ENCODE data around the gene FGF5.
"Not testable (repeated sequence)": the region's sequence is repeated elsewhere in the genome, so short reads cannot be mapped to it uniquely, and the experiment has no call there.

FGF5 gene, protein sequence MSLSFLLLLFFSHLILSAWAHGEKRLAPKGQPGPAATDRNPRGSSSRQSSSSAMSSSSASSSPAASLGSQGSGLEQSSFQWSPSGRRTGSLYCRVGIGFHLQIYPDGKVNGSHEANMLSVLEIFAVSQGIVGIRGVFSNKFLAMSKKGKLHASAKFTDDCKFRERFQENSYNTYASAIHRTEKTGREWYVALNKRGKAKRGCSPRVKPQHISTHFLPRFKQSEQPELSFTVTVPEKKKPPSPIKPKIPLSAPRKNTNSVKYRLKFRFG

GRCh38 chr4:80266253-80266901, at the start of gene FGF5:
FGF5 (plus strand) TSS chr4:80266664; CDS start chr4:80266825, 161 bp downstream.
- DNase-seq: peak; percentile 16 to 42

DNA sequence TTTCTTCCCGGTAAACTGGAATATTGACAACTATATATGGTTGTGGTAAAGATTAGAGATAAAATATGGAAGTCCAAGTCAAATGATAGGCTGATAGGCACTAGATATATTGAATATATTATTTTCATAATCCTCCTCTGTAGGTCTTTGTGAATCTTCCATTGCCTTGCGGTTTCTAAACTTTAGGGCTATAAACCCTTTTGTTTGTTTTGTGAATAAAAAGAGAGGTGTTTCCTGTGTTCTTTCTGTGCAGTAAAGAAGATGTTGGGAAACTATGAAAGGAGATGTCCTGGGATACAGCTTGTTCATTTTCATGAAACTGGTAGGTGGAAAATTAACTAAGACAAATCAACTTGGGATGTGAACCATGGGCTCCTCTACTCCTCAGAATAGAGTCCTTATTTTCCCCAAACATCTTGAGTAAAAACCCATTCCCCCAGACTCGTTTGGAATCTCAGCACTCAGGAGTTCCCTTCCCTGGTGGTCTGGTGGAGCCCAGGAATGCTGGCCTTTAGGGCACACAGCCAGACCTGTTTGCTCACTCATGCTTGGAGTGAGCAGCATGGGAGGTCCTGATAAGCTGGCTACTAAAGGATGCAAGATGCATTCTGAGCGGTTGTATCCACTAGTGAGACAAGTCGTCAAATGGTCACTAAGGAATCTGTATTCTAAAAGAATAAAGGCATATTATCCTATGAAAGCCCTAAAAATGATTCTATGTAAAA, 47.0 kb upstream of the FGF5 start:
- no peak for DNase-seq

- DNase-seq: no peak
Measured at GRCh38 chr4:80220711-80221110, 45.8 kb upstream of the FGF5 start.

- DNase-seq: peak in 1 of 2 experiments; percentile 17
Measured at GRCh38 chr4:80221161-80221560, 45.3 kb upstream of the FGF5 start.

DNA sequence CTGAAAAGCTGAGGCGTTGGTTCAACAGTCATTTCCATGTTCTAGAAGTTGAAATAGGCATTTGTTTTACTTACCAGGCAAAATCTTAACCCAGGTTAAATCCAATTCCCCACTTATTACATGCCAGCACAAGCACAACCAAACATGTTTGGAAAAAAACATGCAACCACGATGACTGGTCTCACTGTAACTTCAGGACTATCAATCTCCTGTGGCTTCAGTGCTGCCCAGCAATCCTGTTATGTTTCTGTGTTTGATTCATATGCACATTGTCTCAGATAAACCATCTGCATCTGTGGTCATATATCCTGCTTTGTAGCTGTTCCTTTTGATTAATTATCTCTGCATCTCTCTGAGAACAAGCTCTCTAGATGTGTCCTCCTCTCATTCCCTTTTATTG, 40.9 kb upstream of the FGF5 start:
- no peak for DNase-seq

- no peak for DNase-seq
Measured at GRCh38 chr4:80226094-80226493, 40.4 kb upstream of the FGF5 start.

GRCh38 chr4:80228460-80228859, 38.0 kb upstream of the FGF5 start:
- no peak for DNase-seq

GRCh38 chr4:80229128-80229527, 37.3 kb upstream of the FGF5 start:
- no peak for DNase-seq

- no peak for DNase-seq
Measured at GRCh38 chr4:80229590-80229989, 36.9 kb upstream of the FGF5 start.

DNA sequence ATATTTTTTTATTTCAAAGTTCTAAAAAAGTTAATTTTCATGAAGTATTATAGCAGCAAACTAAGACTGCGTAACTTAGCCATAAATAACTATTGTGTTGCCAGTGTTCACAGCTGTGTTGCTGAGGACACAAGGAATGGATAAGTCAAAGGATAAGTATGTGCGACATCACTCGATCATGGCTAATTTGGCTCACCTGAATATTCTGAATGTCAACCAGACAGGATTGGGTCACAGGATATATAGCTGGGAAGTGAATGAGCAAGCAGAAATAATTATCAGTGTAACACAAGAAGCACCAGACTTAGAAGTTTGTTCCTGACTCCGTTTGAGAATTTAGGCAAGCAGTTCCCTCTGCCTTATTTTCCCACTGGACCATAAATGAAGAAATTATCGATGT, 35.3 kb upstream of the FGF5 start:
- no peak for DNase-seq

GRCh38 chr4:80232707-80233370, 33.6 kb upstream of the FGF5 start:
- no peak for DNase-seq

DNA sequence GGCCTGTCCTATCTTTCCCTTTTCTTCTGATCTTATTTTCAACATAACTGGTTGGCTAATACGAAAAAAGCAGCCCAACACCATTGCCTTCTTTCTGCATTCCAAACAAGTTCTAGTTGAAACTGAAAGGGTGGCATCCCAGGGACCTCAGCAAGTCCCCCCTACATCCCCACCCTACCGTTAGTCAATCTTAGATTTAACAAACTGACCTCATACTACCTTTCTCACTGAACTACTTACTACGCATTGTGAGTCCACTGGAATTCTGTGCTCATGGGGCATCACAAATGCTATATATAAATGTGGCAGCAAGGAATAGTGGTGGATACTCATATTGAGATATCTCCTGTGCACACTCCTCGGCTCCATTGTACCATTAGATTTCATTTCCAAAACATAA, 33.1 kb upstream of the FGF5 start:
- DNase-seq: no peak

GRCh38 chr4:80235451-80235850, 31.0 kb upstream of the FGF5 start:
- DNase-seq: no peak

- DNase-seq: no peak
Measured at GRCh38 chr4:80237992-80238391, 28.5 kb upstream of the FGF5 start.

DNA sequence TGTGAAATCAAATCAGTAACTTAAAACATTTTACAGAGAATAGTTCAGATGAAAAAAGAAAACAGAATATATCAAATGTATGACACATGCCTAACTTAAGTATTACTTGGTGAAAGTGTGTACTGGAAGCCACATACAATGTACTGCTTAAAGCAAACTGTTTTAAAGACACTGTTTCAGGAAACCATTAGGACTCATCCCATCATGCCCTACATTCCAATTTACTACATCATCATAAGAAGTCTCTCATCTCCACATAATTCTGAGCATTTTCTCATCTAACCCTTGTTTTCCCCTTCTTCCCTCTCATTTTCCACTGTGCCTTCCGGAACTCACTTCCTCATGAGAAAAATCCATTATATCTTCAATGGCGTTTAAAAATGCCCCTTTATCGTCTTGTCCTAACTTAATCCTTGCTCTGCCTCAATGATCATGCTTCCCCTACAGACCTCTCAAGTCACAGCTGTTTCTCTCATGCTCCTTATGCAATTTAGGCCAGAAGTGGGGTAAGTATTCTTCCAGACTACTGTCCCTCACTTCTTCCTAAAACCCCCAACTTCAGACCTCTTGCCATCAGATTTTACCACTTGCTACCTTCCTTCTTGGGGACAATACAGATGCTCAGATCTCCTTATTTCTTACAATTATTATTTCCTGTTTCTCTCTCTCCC, 26.8 kb upstream of the FGF5 start:
- DNase-seq: no peak

GRCh38 chr4:80240976-80241375, 25.5 kb upstream of the FGF5 start:
- DNase-seq: no peak

DNA sequence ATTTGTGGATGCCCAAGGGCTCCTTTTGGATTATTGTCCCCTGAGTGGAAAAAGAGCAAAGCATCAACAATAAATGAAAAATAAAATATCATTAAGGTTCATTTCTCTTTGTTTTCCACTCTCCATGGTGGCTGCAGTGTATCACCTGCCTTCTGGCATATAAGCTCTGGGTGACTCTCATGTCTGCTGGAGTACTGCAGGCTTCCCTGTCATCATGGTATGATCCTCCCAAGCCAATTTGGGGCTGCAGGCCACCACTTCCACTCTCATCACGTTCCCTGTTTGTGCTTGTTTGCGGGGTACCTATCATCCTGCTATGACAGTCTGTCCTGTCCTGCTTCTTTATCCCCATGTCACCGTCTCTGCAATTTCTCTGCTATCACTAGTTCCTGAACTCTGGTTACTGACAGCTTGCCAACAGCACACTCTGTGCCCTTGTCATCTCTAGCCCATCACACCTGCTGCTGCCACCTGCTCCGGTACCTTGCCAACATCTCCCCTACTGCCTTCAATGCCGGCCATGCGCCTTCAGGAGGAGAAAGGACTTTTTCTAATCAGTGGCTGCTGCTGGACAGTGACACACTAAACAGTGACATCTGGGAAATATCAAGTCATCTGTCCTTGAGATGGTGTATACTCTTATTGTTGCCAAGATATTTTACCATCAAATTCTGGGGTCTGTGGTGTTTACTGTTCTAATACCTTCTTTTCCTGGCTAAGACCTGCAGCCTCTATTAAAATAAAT, 23.0 kb upstream of the FGF5 start:
- no peak for DNase-seq

DNA sequence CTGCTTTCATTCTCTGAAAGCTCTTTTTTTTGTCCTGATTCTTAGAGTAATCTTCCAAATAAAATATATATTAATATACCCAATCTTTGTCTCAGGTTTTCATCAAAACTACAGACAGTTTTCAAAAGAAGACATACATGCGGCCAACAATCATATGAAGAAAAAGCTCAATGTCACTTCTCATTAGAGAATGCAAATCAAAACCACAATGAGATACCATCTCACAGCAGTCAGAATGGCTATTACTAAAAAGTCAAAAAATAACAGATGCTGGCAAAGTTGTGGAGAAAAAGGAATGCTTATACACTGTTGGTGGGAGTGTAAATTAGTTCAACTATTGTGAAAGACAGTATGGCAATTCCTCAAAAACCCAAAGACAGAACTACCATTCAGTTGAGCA, 19.0 kb upstream of the FGF5 start:
- DNase-seq: not testable (repeated sequence)

GRCh38 chr4:80249144-80249543, 17.3 kb upstream of the FGF5 start:
- DNase-seq: no peak

DNA sequence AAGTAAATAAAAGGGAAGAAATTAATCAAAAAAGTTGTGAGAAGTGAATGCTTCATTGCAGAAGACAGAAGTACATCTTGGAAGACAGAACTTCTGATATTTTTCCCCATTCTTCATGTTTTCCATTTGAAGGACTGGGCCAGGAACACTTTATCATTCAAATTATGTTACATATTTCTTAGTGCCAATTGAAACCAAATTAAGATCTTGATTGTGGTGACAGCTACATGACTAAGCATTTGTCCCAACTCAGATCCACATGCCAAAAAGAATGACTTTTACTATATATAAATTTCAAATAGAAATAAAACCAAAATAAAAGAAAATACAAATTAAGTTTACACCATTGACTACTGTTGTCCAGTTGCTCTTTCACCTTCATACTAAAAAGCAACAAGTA, 14.0 kb upstream of the FGF5 start:
- no peak for DNase-seq

GRCh38 chr4:80252953-80253352, 13.5 kb upstream of the FGF5 start:
- DNase-seq: no peak

- no peak for DNase-seq
Measured at GRCh38 chr4:80253510-80253909, 13.0 kb upstream of the FGF5 start.
